DOHH2 (cell line): Measurements from ENCODE around the gene RPRML.

ENCODE experiments used
- H3F3A ChIP-seq: fragments of 200-600 bp; sonication (generic), shearing (Covaris generic); 2 replicates; pipeline ENCODE4 v1.6.0; 2016; ENCODE audit warnings: antibody characterized with exemption, mild to moderate bottlenecking; ENCODE audit not compliant: control insufficient read depth, insufficient read depth
- H3K27ac ChIP-seq: fragments of 200-600 bp; sonication (generic); 2 replicates; pipeline ENCODE4 v1.5.1; 2014; ENCODE audit warnings: low read depth, mild to moderate bottlenecking, low read length, moderate library complexity
- H3K27me3 ChIP-seq: fragments of 200-600 bp; sonication (generic); 2 replicates; pipeline ENCODE4 v1.6.1; 2014; ENCODE audit warnings: mild to moderate bottlenecking, low read length, mixed read lengths; ENCODE audit not compliant: control insufficient read depth
- H3K36me3 ChIP-seq: fragments of 200-600 bp; sonication (generic); 2 replicates; pipeline ENCODE4 v1.6.1; 2014; ENCODE audit warnings: mild to moderate bottlenecking, low read length, moderate library complexity, mixed read lengths; ENCODE audit not compliant: control insufficient read depth
- H3K4me1 ChIP-seq: fragments of 200-600 bp; sonication (generic); 2 replicates; pipeline ENCODE4 v1.6.1; 2014; ENCODE audit warnings: mild to moderate bottlenecking, low read length, mixed read lengths; ENCODE audit not compliant: control insufficient read depth
- H3K4me2 ChIP-seq: fragments of 200-600 bp; sonication (generic); 2 replicates; pipeline ENCODE4 v1.6.0; 2014; ENCODE audit warnings: mild to moderate bottlenecking, low read length, moderate library complexity
- H3K4me3 ChIP-seq: fragments of 200-600 bp; sonication (generic); 2 replicates; pipeline ENCODE4 v1.5.1; 2014; ENCODE audit warnings: mild to moderate bottlenecking, low read length, mixed read lengths
- H3K79me2 ChIP-seq: fragments of 200-600 bp; sonication (generic); 2 replicates; pipeline ENCODE4 v1.6.1; 2014; ENCODE audit warnings: mild to moderate bottlenecking, low read length, mixed read lengths; ENCODE audit not compliant: control insufficient read depth
- H3K9me2 ChIP-seq: fragments of 200-600 bp; sonication (generic); replicated peaks from 2 replicates; pipeline ENCODE4 v1.6.1; 2014; ENCODE audit warnings: mild to moderate bottlenecking, low read length, mixed read lengths; ENCODE audit not compliant: control insufficient read depth
- H3K9me3 ChIP-seq: fragments of 200-600 bp; sonication (generic); 2 replicates; pipeline ENCODE4 v1.6.1; 2014; ENCODE audit warnings: antibody characterized with exemption, low read length, mixed read lengths; ENCODE audit not compliant: control insufficient read depth, insufficient read depth
- H4K20me1 ChIP-seq: fragments of 200-600 bp; sonication (generic); 2 replicates; pipeline ENCODE4 v1.6.0; 2014; ENCODE audit warnings: low read depth, mild to moderate bottlenecking, antibody characterized with exemption, low read length, moderate library complexity; ENCODE audit not compliant: control insufficient read depth, insufficient read depth
- EZH2phosphoT487 ChIP-seq: fragments of 200-600 bp; sonication (generic); IDR thresholded peaks from 2 replicates; pipeline ENCODE4 v1.6.1; 2017; ENCODE audit warnings: borderline replicate concordance, mild to moderate bottlenecking, antibody characterized with exemption, low read length, moderate library complexity, mixed read lengths
- TF ChIP-seq, protein P1 (sequence below): fragments of 200-600 bp; sonication (generic); IDR thresholded peaks from one replicate; pipeline ENCODE4 v1.5.1; 2014; ENCODE audit warnings: antibody characterized with exemption, mild to moderate bottlenecking, low read depth, low read length; ENCODE audit not compliant: poor library complexity, severe bottlenecking

RPRML gene

GRCh38 chr17:46982577-46982976, 3.5 kb upstream of the RPRML start:
- Histone ChIP-seq H3K4me1 (peaks cover 38% of the 10 kb centered on the region), H3K4me2 (no peak overlapping the region; the same call in 1 of the 2 replicates), H3K36me3 (no peaks in the 10 kb centered on the region), H3F3A (no peaks in the 10 kb centered on the region), H4K20me1 (no peaks in the 10 kb centered on the region), H3K9me3 (no peaks in the 10 kb centered on the region), H3K9me2 (no peaks in the 10 kb centered on the region), H3K27ac (no peak overlapping the region), H3K79me2 (no peaks in the 10 kb centered on the region), H3K27me3 (peaks cover 40% of the 10 kb centered on the region), H3K4me3 (no peak overlapping the region)
- TF ChIP-seq, protein P1, sequence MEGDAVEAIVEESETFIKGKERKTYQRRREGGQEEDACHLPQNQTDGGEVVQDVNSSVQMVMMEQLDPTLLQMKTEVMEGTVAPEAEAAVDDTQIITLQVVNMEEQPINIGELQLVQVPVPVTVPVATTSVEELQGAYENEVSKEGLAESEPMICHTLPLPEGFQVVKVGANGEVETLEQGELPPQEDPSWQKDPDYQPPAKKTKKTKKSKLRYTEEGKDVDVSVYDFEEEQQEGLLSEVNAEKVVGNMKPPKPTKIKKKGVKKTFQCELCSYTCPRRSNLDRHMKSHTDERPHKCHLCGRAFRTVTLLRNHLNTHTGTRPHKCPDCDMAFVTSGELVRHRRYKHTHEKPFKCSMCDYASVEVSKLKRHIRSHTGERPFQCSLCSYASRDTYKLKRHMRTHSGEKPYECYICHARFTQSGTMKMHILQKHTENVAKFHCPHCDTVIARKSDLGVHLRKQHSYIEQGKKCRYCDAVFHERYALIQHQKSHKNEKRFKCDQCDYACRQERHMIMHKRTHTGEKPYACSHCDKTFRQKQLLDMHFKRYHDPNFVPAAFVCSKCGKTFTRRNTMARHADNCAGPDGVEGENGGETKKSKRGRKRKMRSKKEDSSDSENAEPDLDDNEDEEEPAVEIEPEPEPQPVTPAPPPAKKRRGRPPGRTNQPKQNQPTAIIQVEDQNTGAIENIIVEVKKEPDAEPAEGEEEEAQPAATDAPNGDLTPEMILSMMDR = no peak
- TF ChIP-seq EZH2phosphoT487 = no peak

DNA sequence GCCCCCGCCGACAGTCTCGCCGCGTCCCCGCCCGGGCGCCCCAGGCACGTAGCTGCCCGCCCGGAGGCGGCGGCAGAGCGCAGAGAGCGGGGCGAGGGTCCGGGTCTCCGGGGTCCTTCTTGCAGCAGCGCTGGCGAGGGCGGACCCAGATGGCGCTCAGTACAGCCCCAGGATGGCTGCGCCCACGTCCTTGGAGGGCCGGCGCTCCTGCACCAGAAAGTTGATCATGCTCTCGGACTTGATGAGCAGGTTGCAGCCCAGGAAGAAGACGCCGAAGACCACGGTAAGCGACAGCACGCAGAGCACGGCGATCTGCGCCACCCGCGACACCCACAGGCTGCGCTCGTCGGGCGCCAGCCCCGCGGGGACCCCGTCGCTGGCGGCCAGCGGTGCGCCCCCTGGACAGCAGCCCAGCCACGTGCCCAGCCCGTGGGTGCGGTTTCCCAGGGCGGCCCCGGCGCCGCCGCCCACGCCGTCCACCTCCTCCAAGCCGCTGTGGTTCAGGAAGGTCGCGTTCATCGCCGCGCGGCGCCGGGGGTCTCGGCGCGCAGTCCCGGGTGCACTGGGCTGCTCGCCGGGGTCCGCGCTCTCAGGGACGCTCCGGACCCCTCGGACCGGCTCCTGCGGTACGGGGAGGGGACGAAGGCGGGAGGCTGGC, 435 bp downstream of the RPRML start:
- Histone ChIP-seq H3K36me3 (no peaks in the 10 kb centered on the region), H3F3A (no peaks in the 10 kb centered on the region), H3K79me2 (no peaks in the 10 kb centered on the region), H3K9me2 (no peaks in the 10 kb centered on the region), H3K9me3 (no peaks in the 10 kb centered on the region), H3K27me3 (peaks cover 40% of the 10 kb centered on the region), H4K20me1 (no peaks in the 10 kb centered on the region), H3K27ac (no peak overlapping the region), H3K4me2 (peak overlapping the region; percentile 65), H3K4me3 (peak overlapping the region; percentile 59), H3K4me1 (peaks cover 34% of the 10 kb centered on the region)
- TF ChIP-seq, protein P1 = no peak
- TF ChIP-seq EZH2phosphoT487 = peak; percentile 77; the same call in 1 of the 2 replicates

GRCh38 chr17:46977750-46978488, 1.1 kb downstream of the RPRML start:
- Histone ChIP-seq H3F3A (no peaks in the 10 kb centered on the region), H3K9me3 (no peaks in the 10 kb centered on the region), H3K4me2 (no peak overlapping the region), H3K4me1 (peaks cover 27% of the 10 kb centered on the region), H3K4me3 (no peak overlapping the region), H3K27ac (no peak overlapping the region), H3K36me3 (no peaks in the 10 kb centered on the region), H3K27me3 (peaks cover 40% of the 10 kb centered on the region), H3K79me2 (no peaks in the 10 kb centered on the region), H4K20me1 (no peaks in the 10 kb centered on the region), H3K9me2 (no peaks in the 10 kb centered on the region)
- no peak for TF ChIP-seq EZH2phosphoT487
- TF ChIP-seq, protein P1 = no peak
